ENCODE measurements around the gene EAF1.

Gene EAF1

GRCh38 chr3:15434756-15435155 lies 7.4 kb downstream of the EAF1 start:
- Histone ChIP-seq H3K9me3 (ENCODE audit: insufficient read depth, low read depth, low read length) (no peaks in the 10 kb centered on the region), H3K27me3 (ENCODE audit: insufficient read depth, low read length) (no peaks in the 10 kb centered on the region), H3K4me1 (ENCODE audit: insufficient read depth, low read length) (no peaks in the 10 kb centered on the region), H3K27ac (ENCODE audit: low read depth, low read length) (no peak overlapping the region), H3K36me3 (ENCODE audit: insufficient read depth, low read length) (peaks cover 98% of the 10 kb centered on the region), H3K4me3 (ENCODE audit: low read length) (no peak overlapping the region), H3K9ac (ENCODE audit: low read depth, low read length) (no peak overlapping the region)
- 92% methylated on average over 4 of the region's 4 CpGs for WGBS

- Histone ChIP-seq H3K4me1 (ENCODE audit: insufficient read depth, low read length) (no peaks in the 10 kb centered on the region), H3K4me3 (ENCODE audit: low read length) (no peak overlapping the region), H3K9ac (ENCODE audit: low read depth, low read length) (no peak overlapping the region), H3K27ac (ENCODE audit: low read depth, low read length) (no peak overlapping the region), H3K9me3 (ENCODE audit: insufficient read depth, low read depth, low read length) (no peaks in the 10 kb centered on the region), H3K36me3 (ENCODE audit: insufficient read depth, low read length) (peaks cover 98% of the 10 kb centered on the region), H3K27me3 (ENCODE audit: insufficient read depth, low read length) (no peaks in the 10 kb centered on the region)
- 95% methylated on average over 6 of the region's 6 CpGs for WGBS
These were observed 8.8 kb downstream of the EAF1 start for GRCh38 chr3:15436246-15436645.

GRCh38 chr3:15438983-15439382 lies 11.6 kb downstream of the EAF1 start:
- Histone ChIP-seq H3K27ac (ENCODE audit: low read depth, low read length) (no peak overlapping the region), H3K36me3 (ENCODE audit: insufficient read depth, low read length) (peaks cover 89% of the 10 kb centered on the region), H3K27me3 (ENCODE audit: insufficient read depth, low read length) (no peaks in the 10 kb centered on the region), H3K4me1 (ENCODE audit: insufficient read depth, low read length) (no peaks in the 10 kb centered on the region), H3K9ac (ENCODE audit: low read depth, low read length) (no peak overlapping the region), H3K4me3 (ENCODE audit: low read length) (no peak overlapping the region), H3K9me3 (ENCODE audit: insufficient read depth, low read depth, low read length) (no peaks in the 10 kb centered on the region)
- WGBS, result over 99% methylated on average over 3 of the region's 4 CpGs

- no peaks in the 10 kb centered on the region for H3K27me3 ChIP-seq (ENCODE audit: insufficient read depth, low read length)
- H3K4me3 ChIP-seq (ENCODE audit: low read length), result no peak overlapping the region
- H3K9ac ChIP-seq (ENCODE audit: low read depth, low read length), result no peak overlapping the region
- H3K36me3 ChIP-seq (ENCODE audit: insufficient read depth, low read length), result peaks cover 85% of the 10 kb centered on the region
- H3K4me1 ChIP-seq (ENCODE audit: insufficient read depth, low read length), result no peaks in the 10 kb centered on the region
- no peaks in the 10 kb centered on the region for H3K9me3 ChIP-seq (ENCODE audit: insufficient read depth, low read depth, low read length)
- H3K27ac ChIP-seq (ENCODE audit: low read depth, low read length), result no peak overlapping the region
These were observed 12.1 kb downstream of the EAF1 start for GRCh38 chr3:15439476-15439875.

DNA sequence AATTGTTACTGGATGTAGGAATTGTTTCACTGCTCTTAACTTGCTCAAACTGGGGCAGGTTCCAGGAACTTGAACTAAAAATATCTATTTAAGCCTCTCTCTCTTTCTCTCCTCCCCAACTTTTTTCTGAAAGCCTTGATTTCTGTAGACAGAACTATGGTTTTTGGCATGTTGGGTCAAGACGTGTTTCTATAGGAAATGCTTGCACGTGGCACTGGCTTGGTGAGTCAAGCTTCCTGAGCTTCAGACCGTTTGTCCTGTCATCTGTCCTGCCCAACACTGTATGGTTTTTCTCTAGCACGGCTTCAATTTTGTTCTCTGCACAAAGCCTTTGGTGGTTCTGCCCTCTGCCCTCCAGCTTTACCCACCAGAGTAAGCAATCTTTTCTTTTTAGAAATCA lies 13.5 kb downstream of the EAF1 start:
- Histone ChIP-seq H3K9ac (ENCODE audit: low read depth, low read length) (no peak overlapping the region), H3K4me3 (ENCODE audit: low read length) (no peak overlapping the region), H3K4me1 (ENCODE audit: insufficient read depth, low read length) (no peaks in the 10 kb centered on the region), H3K27ac (ENCODE audit: low read depth, low read length) (no peak overlapping the region), H3K36me3 (ENCODE audit: insufficient read depth, low read length) (peaks cover 70% of the 10 kb centered on the region), H3K27me3 (ENCODE audit: insufficient read depth, low read length) (no peaks in the 10 kb centered on the region), H3K9me3 (ENCODE audit: insufficient read depth, low read depth, low read length) (no peaks in the 10 kb centered on the region)
- WGBS, result 93% methylated on average over 4 of the region's 4 CpGs

- Histone ChIP-seq H3K27me3 (ENCODE audit: insufficient read depth, low read length) (no peaks in the 10 kb centered on the region), H3K9ac (ENCODE audit: low read depth, low read length) (no peak overlapping the region), H3K4me1 (ENCODE audit: insufficient read depth, low read length) (no peaks in the 10 kb centered on the region), H3K9me3 (ENCODE audit: insufficient read depth, low read depth, low read length) (no peaks in the 10 kb centered on the region), H3K36me3 (ENCODE audit: insufficient read depth, low read length) (peaks cover 41% of the 10 kb centered on the region), H3K4me3 (ENCODE audit: low read length) (no peak overlapping the region), H3K27ac (ENCODE audit: low read depth, low read length) (no peak overlapping the region)
- WGBS, result 98% methylated on average over 4 of the region's 4 CpGs
These were observed 16.6 kb downstream of the EAF1 start for GRCh38 chr3:15443826-15444524.

DNA sequence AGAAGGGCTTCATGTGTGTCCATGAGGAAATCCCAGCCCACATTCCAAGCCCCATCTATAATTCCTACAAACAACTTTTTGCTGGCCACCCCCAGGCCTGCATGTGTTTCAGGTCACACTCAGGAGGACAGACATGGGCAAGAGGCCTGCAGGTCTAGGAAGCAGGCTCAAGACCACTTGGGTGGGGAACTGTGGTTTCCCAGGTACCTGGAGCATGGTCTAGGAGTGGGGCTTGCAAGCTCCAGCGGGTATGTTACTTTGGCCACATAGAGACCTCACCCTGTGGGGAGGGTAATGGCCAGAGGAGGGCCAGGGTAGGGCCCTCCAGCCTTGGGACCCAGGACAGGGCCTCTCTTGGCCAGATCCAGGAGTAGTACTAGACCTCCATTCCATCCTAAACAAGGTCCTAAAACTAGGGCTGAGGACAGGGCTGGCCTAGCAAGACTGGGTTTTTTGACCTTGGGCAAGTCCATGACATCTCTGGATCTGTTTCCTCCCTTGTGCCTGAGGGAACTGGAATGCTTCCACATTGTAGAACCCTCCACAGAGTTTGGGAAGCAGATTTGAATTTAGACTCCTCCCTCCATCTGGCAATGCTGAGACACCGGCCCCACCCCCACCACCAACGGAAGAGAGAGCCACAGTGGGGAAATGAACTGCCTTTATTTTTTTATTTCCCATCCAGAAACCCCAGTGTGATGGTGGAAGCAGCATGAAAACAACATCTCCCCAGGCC lies 22.3 kb downstream of the EAF1 start:
- 88% methylated on average over 2 of the region's 3 CpGs for WGBS
- H3K27me3 ChIP-seq (ENCODE audit: insufficient read depth, low read length), result no peaks in the 10 kb centered on the region
- H3K36me3 ChIP-seq (ENCODE audit: insufficient read depth, low read length), result no peaks in the 10 kb centered on the region
- no peaks in the 10 kb centered on the region for H3K4me1 ChIP-seq (ENCODE audit: insufficient read depth, low read length)
- no peak overlapping the region for H3K27ac ChIP-seq (ENCODE audit: low read depth, low read length)
- no peak overlapping the region for H3K4me3 ChIP-seq (ENCODE audit: low read length)
- H3K9ac ChIP-seq (ENCODE audit: low read depth, low read length), result no peak overlapping the region
- no peaks in the 10 kb centered on the region for H3K9me3 ChIP-seq (ENCODE audit: insufficient read depth, low read depth, low read length)

DNA sequence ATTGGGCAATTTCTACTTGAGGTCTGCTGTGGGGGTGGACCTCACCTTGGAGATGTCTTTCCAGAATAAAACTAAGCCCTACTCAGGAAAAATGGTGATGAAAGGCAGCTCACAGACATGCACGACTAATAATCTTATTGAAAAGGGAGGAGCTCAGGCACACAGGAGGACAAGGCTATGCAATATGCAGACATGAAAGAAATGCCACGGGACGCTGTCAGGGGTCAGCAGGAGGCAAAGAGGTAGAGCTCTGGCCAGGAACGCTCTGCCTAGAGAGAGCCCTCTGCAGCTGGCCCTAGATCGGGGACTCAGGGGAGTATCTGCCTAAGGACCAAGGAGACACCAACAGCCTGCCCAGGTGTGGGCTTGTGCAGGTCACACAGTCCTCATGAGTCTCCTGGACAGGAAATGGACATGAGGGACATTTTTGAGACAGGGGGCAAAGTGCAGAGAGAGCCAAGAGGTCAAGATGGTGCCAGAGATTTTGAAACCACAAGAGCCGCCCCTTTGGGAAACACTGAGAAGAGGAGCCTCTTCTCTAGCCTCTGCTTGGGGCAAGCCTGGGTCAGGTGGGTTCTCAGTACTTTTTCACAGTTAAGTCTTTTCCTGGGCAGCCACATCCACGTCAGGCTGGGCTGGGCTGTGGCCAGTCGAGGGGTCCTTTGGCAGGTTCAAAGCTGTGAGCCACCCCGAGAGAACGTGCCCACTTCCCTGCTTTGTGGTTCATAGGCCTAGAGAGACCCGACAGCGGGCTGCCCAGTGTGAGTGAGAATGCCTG lies 23.2 kb downstream of the EAF1 start:
- Histone ChIP-seq H3K4me1 (ENCODE audit: insufficient read depth, low read length) (no peaks in the 10 kb centered on the region), H3K36me3 (ENCODE audit: insufficient read depth, low read length) (no peaks in the 10 kb centered on the region), H3K9ac (ENCODE audit: low read depth, low read length) (no peak overlapping the region), H3K9me3 (ENCODE audit: insufficient read depth, low read depth, low read length) (no peaks in the 10 kb centered on the region), H3K27ac (ENCODE audit: low read depth, low read length) (no peak overlapping the region), H3K4me3 (ENCODE audit: low read length) (no peak overlapping the region), H3K27me3 (ENCODE audit: insufficient read depth, low read length) (no peaks in the 10 kb centered on the region)
- 92% methylated on average over 12 of the region's 12 CpGs for WGBS

DNA sequence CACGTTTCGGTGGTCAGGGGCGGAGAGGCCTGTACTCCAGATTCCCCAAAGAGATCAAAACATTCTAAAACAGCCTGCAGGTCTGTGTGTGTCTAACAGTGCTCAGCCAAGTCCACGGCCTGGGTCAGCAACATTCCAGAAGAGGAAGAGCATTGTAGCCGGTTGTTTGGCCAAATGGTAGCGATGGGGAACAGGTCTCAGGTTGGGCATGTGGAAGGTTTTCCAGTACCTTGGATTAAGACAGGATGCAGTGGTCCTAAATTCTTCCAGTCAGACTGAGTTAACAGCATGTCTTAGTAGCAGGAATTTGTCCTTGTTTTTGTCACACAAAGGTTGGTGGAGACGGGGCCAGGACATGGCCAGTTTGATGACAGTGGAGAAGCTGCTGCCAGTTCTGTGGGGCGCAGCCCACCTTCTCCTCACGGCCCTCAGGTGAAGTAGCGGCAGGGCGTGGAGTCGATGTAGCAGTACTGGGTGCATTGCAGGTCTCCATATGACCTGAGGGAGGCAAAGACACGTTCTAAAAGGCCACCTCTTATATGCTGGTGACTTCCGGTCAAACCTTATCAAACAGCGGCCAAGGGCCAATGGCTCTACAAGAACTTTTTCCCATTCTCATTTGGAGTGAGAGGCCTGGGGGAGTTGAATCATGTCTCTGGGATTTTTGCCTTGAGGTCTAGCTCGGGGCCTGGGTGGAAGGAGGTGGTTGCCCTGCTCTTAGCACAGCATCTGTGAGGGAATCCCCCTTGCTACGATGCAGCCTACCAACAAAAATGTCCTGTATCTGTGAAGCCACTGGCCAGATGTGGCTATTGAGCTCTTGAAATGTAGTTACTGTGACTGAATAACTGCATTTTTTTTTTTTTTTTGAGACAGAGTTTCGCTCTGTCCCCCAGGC lies 24.1 kb downstream of the EAF1 start:
- Histone ChIP-seq H3K27ac (ENCODE audit: low read depth, low read length) (no peak overlapping the region), H3K9ac (ENCODE audit: low read depth, low read length) (no peak overlapping the region), H3K27me3 (ENCODE audit: insufficient read depth, low read length) (no peaks in the 10 kb centered on the region), H3K36me3 (ENCODE audit: insufficient read depth, low read length) (no peaks in the 10 kb centered on the region), H3K4me1 (ENCODE audit: insufficient read depth, low read length) (no peaks in the 10 kb centered on the region), H3K4me3 (ENCODE audit: low read length) (no peak overlapping the region), H3K9me3 (ENCODE audit: insufficient read depth, low read depth, low read length) (no peaks in the 10 kb centered on the region)
- WGBS, result 94% methylated on average over 18 of the region's 18 CpGs

DNA sequence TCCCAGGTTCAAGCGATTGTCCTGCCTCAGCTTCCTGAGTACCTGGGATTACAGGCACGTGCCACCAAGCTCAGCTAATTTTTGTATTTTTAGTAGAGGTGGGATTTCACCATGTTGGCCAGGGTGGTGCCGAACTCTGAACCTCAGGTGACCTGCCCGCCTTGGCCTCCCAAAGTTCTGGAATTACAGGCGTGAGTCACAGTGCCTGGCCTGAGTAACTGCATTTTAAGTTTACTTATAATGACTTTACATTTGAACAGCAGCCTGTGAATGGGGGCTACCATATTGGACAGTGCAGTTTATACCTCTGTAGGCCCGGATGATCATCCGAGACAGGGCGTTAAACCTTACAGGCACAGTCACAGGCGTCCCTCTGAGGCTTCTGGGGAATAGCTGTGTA lies 24.8 kb downstream of the EAF1 start:
- Histone ChIP-seq H3K4me3 (ENCODE audit: low read length) (no peak overlapping the region), H3K27me3 (ENCODE audit: insufficient read depth, low read length) (no peaks in the 10 kb centered on the region), H3K36me3 (ENCODE audit: insufficient read depth, low read length) (no peaks in the 10 kb centered on the region), H3K9me3 (ENCODE audit: insufficient read depth, low read depth, low read length) (no peaks in the 10 kb centered on the region), H3K9ac (ENCODE audit: low read depth, low read length) (no peak overlapping the region), H3K4me1 (ENCODE audit: insufficient read depth, low read length) (no peaks in the 10 kb centered on the region), H3K27ac (ENCODE audit: low read depth, low read length) (no peak overlapping the region)
- WGBS, result 85% methylated on average over 9 of the region's 9 CpGs
